ENCODE results near the gene MIEN1.

DNA sequence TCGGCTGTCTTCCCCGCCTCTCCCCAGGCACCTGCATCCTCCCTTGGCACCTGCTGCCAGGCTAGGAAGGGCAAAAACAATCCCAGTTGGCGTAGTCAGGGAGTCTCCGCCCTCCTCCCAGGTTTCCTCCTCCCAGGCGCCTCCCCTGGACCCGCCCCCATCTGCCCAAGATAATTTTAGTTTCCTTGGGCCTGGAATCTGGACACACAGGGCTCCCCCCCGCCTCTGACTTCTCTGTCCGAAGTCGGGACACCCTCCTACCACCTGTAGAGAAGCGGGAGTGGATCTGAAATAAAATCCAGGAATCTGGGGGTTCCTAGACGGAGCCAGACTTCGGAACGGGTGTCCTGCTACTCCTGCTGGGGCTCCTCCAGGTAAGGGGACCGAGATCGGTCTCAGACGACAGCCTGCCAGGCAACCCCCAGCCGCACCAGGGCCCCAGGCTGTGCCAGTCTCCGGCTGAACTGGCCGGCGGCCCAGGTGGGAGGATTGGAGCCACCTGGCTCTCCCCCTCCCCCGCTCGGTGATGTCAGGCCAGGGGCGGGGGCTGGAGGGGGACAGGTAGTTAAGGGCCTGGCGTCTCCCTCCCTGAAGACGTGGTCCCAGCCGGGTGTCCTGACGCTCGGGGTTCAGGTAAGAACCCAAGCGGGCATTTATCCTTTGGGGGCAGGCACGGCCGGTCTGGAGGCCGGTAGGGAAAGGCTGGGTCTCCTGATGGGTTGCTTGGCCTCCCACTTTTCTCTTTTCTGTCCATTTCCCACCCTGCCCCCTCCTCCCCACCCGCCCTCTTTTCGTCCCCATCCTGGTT lies 7.6 kb upstream of the MIEN1 start, which contains the start of gene GRB7:
- TF ChIP-seq, protein P1, sequence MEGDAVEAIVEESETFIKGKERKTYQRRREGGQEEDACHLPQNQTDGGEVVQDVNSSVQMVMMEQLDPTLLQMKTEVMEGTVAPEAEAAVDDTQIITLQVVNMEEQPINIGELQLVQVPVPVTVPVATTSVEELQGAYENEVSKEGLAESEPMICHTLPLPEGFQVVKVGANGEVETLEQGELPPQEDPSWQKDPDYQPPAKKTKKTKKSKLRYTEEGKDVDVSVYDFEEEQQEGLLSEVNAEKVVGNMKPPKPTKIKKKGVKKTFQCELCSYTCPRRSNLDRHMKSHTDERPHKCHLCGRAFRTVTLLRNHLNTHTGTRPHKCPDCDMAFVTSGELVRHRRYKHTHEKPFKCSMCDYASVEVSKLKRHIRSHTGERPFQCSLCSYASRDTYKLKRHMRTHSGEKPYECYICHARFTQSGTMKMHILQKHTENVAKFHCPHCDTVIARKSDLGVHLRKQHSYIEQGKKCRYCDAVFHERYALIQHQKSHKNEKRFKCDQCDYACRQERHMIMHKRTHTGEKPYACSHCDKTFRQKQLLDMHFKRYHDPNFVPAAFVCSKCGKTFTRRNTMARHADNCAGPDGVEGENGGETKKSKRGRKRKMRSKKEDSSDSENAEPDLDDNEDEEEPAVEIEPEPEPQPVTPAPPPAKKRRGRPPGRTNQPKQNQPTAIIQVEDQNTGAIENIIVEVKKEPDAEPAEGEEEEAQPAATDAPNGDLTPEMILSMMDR (IDR thresholded peaks at IDR 0.05) = no peak
- no peak for TF ChIP-seq POLR2A (IDR thresholded peaks at IDR 0.05)
- TF ChIP-seq POLR2AphosphoS5 (IDR thresholded peaks at IDR 0.05) = no peak
